Measurements from ENCODE around the gene CENPX.

The CENPX gene

GRCh38 chr17:81978524-81979298 is 44.0 kb downstream of the CENPX start:
- DNase-seq (ENCODE audit: low spot score): no peak

GRCh38 chr17:81977211-81977808 is 45.4 kb downstream of the CENPX start, which contains the start of gene ASPSCR1:
TSS of gene ASPSCR1 (plus strand) at chr17:81977629. CDS start at chr17:81977647, 18 bp downstream.
- DNase-seq (ENCODE audit: low spot score): peak; percentile 60

DNA sequence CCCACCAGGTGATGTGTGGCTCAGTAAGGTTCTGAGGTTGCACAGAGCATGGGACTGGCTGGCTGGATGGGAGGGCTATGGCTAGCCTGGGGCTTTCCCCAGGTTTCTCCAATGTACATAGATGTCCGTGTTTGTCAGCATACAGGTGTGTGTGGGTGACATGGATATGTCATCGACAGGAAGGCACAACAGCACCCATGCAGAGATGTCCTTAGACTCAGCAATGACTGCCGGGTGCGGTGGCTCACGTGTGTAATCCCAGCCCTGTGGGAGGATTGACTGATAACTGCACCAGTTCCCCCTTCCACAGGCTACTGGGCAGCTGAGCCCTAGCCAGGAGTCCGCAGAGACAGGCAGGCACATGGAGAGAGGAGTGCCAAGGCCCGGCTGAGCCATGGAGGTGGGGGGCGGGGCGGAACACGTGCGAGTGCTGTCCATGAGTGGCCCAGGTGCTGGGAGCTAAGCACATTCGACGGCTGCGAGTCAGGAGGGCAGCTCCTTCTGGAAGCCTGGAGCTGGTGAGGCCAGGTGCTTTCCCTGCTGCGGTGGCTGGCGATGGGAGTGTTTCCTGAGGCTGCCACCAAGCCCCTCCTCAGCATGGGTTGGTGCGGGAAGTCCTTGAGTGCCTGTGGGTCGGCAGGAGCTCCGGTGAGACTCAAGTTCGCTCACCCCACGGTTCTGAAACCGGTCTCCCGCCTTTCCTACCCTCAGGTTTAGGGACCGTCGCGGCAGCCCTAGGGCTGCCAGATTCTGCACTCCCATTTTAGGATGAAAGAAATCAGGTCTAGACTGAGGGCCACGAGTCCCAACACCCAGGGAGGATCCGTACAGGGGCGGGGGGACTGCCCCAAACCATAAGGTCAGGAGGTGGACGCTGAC is 46.1 kb downstream of the CENPX start:
- DNase-seq (ENCODE audit: low spot score): no peak

GRCh38 chr17:81973432-81973831 is 49.2 kb downstream of the CENPX start:
- no peak for DNase-seq (ENCODE audit: low spot score)

- DNase-seq (ENCODE audit: low spot score): no peak
Observed at GRCh38 chr17:81968850-81969812, 53.5 kb downstream of the CENPX start.
